Stomach smooth muscle (tissue), 2 donors: Measurements from ENCODE around the gene TMCO4.

Experiments
- H3K27ac ChIP-seq: one replicate; pipeline ENCODE4 v1.7.0; 2013; ENCODE audit warnings: mild to moderate bottlenecking, low read length, inconsistent platforms
- H3K27me3 ChIP-seq, 2 donors: one replicate each; pipeline ENCODE4 v1.7.0; 2013; ENCODE audit warnings: low read length in 2 of 2; ENCODE audit not compliant: insufficient read depth in 2 of 2, control insufficient read depth in 1 of 2
- H3K36me3 ChIP-seq, 2 donors: one replicate each; pipeline ENCODE4 v1.7.0; 2013; ENCODE audit warnings: low read length in 2 of 2; ENCODE audit not compliant: control insufficient read depth in 2 of 2, insufficient read depth in 2 of 2
- H3K4me1 ChIP-seq: one replicate; pipeline ENCODE4 v1.7.0; 2013; ENCODE audit warnings: low read length; ENCODE audit not compliant: control insufficient read depth, insufficient read depth
- H3K4me3 ChIP-seq, 2 donors: one replicate each; pipeline ENCODE4 v1.7.0; 2013; ENCODE audit warnings: low read length in 2 of 2
- H3K9ac ChIP-seq, 2 donors: one replicate each; pipeline ENCODE4 v1.7.0; 2013; ENCODE audit warnings: low read length in 2 of 2, mild to moderate bottlenecking in 1 of 2
- H3K9me3 ChIP-seq, 2 donors: one replicate each; pipeline ENCODE4 v1.7.0; 2013; ENCODE audit warnings: low read length in 2 of 2; ENCODE audit not compliant: control insufficient read depth in 2 of 2
- donor health status: healthy.
- donor health status: Pancreatic carcinoma.

The TMCO4 gene

DNA sequence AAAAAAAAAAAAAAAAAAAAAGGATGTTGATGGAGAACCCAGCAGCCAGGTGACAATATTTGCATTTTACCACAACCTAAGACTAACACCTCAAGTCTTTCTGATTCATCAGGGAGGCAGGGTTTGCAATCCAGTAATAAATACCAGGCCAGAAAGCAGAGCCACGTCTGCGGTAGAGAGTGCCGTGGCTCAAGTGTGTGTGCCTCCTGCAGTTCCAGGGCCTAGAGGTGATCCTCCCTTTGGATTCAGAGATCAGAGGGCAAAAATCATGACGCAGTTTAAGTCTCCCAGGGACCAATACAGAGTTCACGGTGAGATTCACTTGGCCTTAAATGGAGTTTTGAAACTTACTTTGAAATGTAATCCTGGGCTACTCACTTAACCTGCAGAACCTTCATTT is 34.9 kb downstream of the TMCO4 start:
- Histone ChIP-seq H3K4me1 (no peaks in the 10 kb centered on the region), H3K9ac (no peak overlapping the region), H3K27ac (no peak overlapping the region), H3K36me3 (peaks cover 4 to 11% of the 10 kb centered on the region in 2 donors), H3K27me3 (no peaks in the 10 kb centered on the region), H3K4me3 (no peak overlapping the region), H3K9me3 (no peaks in the 10 kb centered on the region)

DNA sequence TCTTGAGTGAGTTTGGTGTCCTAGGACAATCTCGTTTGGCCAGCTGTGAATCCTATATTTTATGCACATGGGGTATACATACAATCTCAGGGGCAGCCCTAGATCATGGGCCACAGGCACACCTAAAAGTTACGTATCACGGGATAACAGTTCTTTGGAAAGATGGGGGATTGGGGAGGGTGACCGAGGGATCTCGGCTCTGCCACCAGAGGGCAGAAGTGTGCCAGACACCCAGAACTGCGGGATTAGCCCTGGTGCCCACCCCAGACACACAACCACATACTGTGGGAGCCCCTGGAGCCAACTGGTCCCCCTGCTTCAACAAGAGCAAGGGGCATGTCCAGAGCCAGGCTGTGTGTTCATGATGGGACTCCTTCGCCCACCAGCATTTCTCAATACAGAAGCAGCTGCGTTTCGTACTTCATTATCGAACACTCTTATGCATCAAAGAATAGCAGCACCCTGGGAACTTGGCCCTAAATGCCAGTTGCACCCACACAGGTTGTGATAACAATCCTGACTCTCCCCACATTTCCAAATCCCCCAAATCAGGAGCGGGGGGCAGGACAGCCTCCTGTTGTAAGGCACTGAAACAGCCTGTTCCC is 37.4 kb downstream of the TMCO4 start:
- Histone ChIP-seq H3K27ac (no peak overlapping the region), H3K9ac (no peak overlapping the region), H3K9me3 (peaks cover 0 to under 1% of the 10 kb centered on the region in 2 donors), H3K27me3 (no peaks in the 10 kb centered on the region), H3K4me3 (no peak overlapping the region), H3K4me1 (no peaks in the 10 kb centered on the region), H3K36me3 (peaks cover 4 to 6% of the 10 kb centered on the region in 2 donors)

DNA sequence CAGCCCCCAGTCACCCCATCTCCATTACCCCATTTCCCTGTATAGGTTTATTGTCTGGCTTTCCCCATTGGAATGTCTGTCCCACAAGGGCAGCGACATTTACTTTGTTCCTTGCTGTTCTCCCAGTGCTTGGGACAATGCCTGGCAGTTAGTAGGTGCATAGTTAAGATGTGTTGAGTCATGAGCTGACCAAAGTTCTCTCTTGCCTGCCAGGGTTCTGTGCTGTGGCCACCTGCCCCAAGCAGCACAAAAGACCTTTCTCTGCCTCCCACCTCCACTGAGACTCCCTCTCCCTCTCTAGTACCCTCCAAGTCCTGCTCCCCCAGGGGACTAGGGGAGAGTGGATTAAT is 40.0 kb downstream of the TMCO4 start:
- Histone ChIP-seq H3K36me3 (peaks cover 0 to 3% of the 10 kb centered on the region in 2 donors), H3K9ac (no peak overlapping the region), H3K27ac (no peak overlapping the region)

DNA sequence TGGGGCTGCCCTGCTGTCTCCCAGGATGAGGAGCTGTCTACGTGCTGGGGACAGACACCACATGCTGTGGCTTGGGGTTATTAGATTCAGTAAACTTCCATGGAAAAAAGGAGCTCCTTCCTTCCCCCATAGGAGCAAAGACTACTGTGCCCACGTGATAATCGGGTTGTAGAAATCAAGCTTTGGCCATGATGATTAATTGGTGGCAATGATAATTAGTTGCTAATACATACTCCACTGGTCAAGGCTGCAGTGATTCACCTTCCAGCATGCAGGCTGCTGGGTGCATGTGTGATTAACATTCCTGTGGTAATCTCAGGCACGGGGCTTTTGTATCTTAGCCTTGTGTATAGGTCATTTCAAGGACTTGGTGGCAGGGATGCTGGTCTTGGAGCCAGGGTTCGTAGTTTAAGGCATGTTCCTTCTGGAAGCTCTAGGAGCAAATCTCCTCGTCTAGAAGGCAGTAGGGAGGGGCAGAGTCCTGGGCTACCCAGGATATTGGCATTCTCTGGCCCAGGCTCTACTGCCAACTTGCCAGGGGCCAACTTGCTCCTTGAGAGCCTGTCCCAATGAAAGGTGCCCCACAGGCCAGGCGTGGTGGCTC is 41.4 kb downstream of the TMCO4 start:
- no peak overlapping the region for H3K4me3 ChIP-seq
- H3K27ac ChIP-seq = no peak overlapping the region
- peaks cover 0 to 3% of the 10 kb centered on the region in 2 donors for H3K9me3 ChIP-seq
- peaks cover 20% of the 10 kb centered on the region for H3K4me1 ChIP-seq
- no peak overlapping the region for H3K9ac ChIP-seq
- peaks cover 0 to 2% of the 10 kb centered on the region in 2 donors for H3K36me3 ChIP-seq
- H3K27me3 ChIP-seq = no peaks in the 10 kb centered on the region

More for the DNA sequence above, 40.0 kb downstream of the TMCO4 start:
- Histone ChIP-seq H3K4me1 (peaks cover 9% of the 10 kb centered on the region), H3K4me3 (no peak overlapping the region), H3K9me3 (peaks cover 0 to 3% of the 10 kb centered on the region in 2 donors), H3K27me3 (no peaks in the 10 kb centered on the region)

DNA sequence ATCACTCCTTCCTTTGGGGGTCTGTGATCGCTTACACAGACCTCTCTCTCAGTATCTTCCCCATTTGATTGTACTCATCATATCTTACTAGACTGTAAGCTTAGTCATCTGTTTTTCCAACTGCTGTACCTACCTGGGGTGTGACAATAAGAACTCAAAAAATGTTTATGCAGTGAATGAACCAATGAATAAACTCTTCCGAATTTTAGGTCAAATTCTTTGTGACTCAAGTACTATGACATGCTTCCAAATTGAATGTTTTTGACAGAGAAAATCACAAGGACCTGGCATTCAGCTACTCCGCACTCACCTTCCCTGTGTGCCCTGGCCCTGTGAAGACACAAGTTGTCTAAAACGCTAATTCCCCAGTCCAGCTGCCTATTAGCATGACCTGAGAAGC is 42.1 kb downstream of the TMCO4 start:
- no peak overlapping the region for H3K4me3 ChIP-seq
- H3K9me3 ChIP-seq = peaks cover 0 to 3% of the 10 kb centered on the region in 2 donors
- H3K27ac ChIP-seq = no peak overlapping the region
- H3K27me3 ChIP-seq = no peaks in the 10 kb centered on the region
- peaks cover 20% of the 10 kb centered on the region for H3K4me1 ChIP-seq
- H3K9ac ChIP-seq = no peak overlapping the region
- H3K36me3 ChIP-seq = peaks cover 0 to 3% of the 10 kb centered on the region in 2 donors

DNA sequence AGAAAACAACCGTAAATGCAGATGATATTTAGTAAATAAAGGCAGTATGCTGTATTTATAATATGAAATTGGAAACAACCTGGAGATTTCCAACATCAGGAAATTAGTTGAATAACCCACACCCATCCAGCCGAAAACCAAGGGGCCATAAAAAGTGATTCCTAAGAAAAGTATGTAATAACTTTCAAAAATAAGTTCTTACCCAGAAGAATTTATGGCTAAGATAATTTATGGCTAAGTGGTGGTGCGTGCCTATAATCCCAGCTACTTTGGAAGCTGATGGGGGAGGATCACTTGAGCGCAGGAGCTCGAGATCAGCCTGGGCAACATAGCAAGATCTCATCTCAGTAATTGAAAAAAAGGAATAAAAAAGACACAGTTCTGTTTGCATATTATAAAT is 43.2 kb downstream of the TMCO4 start:
- H3K36me3 ChIP-seq = peaks cover 2 to 3% of the 10 kb centered on the region in 2 donors

DNA sequence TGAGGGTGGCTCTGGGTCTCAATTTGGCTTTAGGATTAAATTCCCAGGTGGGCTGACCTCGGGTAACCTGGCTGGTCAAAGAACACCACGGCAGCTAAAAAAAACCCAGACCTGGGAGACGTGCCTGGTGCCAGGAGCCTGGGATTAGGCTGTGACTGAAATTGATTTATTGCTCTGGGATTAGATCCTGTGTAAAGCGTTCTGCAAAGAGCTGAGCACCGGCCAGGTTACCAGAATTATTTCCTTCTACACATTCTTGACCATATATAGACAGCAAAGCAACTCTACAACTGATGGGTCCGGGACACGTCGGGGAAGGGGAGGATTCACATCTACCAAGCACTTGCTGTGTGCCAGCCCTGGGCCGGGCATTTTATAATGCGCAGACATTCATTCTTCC is 45.2 kb downstream of the TMCO4 start:
- Histone ChIP-seq H3K9ac (peak overlapping the region in 1 of 2 donors; percentile 19), H3K4me3 (no peak overlapping the region), H3K36me3 (peaks cover 2 to 7% of the 10 kb centered on the region in 2 donors), H3K27me3 (no peaks in the 10 kb centered on the region), H3K4me1 (peaks cover 20% of the 10 kb centered on the region), H3K27ac (peak overlapping the region; percentile 74), H3K9me3 (peaks cover 0 to 3% of the 10 kb centered on the region in 2 donors)

More for the DNA sequence above, 43.2 kb downstream of the TMCO4 start:
- no peaks in the 10 kb centered on the region for H3K27me3 ChIP-seq
- H3K4me3 ChIP-seq = no peak overlapping the region
- peaks cover 20% of the 10 kb centered on the region for H3K4me1 ChIP-seq
- H3K9ac ChIP-seq = no peak overlapping the region
- H3K9me3 ChIP-seq = peaks cover 0 to 3% of the 10 kb centered on the region in 2 donors
- H3K27ac ChIP-seq = no peak overlapping the region

DNA sequence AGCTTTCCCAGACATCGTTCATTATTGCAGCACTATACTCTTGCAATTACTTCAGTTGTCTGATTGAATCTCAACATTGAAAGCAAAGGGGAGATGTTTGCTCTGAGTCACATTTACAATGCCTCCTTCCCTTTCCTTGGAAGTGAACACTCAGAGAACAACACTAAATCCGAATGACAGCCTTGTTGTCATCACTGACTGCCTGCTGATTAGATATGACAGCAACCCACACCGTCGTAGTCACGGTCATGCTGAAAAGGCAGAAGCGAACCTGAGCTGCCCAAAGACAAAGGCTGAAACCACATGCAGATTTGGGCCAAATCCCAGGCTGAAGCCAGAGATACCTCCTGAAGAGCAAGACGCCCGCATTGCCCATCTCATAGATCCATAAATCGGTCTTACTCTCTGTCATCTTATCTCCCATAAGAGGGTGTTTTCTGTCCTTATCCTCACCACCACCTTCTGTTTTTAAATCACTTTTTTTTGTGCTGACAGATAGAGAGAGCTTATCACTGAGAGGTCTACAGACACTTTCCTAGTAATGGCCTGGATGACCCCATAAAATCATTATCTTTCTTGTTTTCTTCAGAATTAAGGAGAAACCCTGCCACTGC is 47.5 kb downstream of the TMCO4 start:
- H3K4me1 ChIP-seq = peaks cover 20% of the 10 kb centered on the region
- H3K9ac ChIP-seq = no peak overlapping the region
- H3K36me3 ChIP-seq = peaks cover 9 to 14% of the 10 kb centered on the region in 2 donors

DNA sequence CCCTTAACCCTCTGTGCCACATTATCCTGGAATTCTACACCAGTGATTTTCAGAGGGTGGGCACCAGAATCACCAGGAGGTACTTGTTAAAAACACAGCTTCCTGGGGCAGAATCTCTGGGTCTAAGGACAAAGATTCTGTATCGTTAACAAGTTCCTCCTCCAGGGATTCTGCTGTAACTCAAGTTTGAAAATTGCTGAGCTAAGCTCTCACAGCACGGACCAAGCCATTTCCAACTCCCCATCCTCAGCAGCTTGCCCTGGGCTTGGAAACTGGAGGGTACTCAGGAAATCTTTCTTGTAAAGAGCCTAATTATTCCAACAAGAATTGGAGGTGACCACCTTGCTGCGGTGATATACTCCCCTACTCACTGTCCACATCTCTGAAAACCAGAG is 48.8 kb downstream of the TMCO4 start:
- Histone ChIP-seq H3K4me3 (no peak overlapping the region), H3K36me3 (peaks cover 14 to 16% of the 10 kb centered on the region in 2 donors), H3K27ac (no peak overlapping the region), H3K9me3 (no peaks in the 10 kb centered on the region), H3K27me3 (no peaks in the 10 kb centered on the region), H3K4me1 (peaks cover 20% of the 10 kb centered on the region), H3K9ac (no peak overlapping the region)

More for the DNA sequence above, 47.5 kb downstream of the TMCO4 start:
- Histone ChIP-seq H3K9me3 (peaks cover 0 to 2% of the 10 kb centered on the region in 2 donors), H3K27ac (no peak overlapping the region), H3K27me3 (no peaks in the 10 kb centered on the region), H3K4me3 (no peak overlapping the region)

DNA sequence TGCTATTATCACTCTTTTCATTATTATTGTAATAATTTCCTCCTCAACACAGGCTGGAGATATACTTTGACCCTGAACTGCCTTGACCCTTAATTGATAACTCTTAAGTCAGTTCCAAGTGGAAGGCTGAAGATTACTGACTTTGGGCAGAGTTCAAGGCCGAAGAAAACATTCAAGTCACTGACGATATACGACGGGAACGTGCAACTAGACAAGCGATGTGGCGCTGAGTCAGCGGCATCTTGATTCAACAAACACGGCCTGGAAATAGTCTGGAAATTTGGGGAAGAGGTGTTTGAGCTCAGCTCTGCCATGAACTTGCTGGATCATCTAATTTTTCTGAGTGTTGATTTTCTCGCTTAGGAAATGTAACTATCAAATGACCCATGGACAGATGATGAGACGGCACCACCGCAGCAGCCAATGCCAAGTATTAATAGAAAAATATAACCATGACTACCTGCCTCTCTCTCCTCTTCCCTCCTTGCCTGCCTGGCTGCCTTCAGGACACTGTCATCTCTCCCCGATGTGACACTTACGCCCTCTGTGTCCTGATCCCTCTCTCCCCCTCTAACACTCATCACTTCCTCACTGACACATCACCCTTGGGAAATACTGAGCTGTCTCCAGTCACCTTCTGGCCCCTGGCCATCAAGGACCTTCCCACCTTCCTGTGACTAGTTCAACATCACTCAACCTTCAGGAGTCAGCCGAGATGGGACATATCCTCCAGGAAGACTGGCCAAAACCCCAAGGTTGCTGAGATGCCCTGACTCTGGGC is 49.4 kb downstream of the TMCO4 start:
- H3K9me3 ChIP-seq = no peaks in the 10 kb centered on the region
- H3K36me3 ChIP-seq = peaks cover 18 to 19% of the 10 kb centered on the region in 2 donors
- peaks cover 16% of the 10 kb centered on the region for H3K4me1 ChIP-seq
- H3K4me3 ChIP-seq = no peak overlapping the region
- no peak overlapping the region for H3K9ac ChIP-seq
- no peaks in the 10 kb centered on the region for H3K27me3 ChIP-seq
- H3K27ac ChIP-seq = no peak overlapping the region
